ENCODE data around the gene C10orf143. TPM values are rescaled to one million over a fixed set of nuclear protein-coding genes. Genes with fewer than 3 reads are reported as not detected.
"Not testable (repeated sequence)": the region's sequence is repeated elsewhere in the genome, so short reads cannot be mapped to it uniquely, and the experiment has no call there.

The C10orf143 gene
- total RNA-seq, 1 donor from 2014 or later = 0.11 TPM

DNA sequence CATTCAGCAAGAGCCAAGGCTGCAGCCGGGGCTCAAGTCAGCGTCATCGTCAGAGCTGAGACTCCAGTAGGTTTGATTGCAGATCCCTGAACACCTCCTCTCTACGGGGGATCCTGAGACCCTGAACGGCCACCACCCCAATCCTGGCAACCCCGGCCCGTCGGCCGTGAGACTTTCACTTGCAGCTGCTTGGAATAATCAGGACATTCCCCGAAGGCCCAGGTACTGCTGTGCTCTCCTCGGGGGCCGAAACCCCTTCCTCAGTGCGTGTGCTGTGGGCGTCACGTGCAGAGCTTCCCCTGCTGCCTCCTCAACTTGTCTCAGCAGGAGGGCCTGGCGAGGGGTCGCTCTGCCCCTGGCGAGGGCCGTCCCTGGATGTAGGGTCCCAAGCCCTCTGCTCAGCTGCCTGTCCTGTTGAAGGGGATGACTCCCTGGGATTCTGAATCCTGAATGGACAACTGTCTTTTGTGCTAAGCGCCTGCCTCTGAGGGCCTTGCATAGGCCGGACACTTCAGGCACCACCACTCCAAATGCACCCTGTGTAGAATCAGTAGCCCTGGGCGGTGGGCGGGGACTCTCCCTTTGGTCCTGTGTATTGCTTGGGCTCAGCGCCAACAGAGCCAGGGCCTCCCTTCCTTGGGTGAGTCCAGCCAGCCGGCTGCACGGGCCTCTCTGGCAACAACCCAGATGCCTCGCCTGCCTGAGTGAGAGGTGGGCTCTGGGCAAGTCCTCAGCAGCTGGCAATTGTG lies 82.7 kb downstream of the C10orf143 start:
- H3K4me3 ChIP-seq = no peak overlapping the region
- H3K27ac ChIP-seq = no peak overlapping the region
- no peak for DNase-seq (ENCODE audit: low spot score in 2 of 2)
- peaks cover 0 to 3% of the 10 kb centered on the region in 2 donors for H3K9me3 ChIP-seq
- no peaks in the 10 kb centered on the region for H3K27me3 ChIP-seq
- TF ChIP-seq, protein P1, sequence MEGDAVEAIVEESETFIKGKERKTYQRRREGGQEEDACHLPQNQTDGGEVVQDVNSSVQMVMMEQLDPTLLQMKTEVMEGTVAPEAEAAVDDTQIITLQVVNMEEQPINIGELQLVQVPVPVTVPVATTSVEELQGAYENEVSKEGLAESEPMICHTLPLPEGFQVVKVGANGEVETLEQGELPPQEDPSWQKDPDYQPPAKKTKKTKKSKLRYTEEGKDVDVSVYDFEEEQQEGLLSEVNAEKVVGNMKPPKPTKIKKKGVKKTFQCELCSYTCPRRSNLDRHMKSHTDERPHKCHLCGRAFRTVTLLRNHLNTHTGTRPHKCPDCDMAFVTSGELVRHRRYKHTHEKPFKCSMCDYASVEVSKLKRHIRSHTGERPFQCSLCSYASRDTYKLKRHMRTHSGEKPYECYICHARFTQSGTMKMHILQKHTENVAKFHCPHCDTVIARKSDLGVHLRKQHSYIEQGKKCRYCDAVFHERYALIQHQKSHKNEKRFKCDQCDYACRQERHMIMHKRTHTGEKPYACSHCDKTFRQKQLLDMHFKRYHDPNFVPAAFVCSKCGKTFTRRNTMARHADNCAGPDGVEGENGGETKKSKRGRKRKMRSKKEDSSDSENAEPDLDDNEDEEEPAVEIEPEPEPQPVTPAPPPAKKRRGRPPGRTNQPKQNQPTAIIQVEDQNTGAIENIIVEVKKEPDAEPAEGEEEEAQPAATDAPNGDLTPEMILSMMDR (IDR thresholded peaks at IDR 0.05) = no peak
- intact Hi-C loops (cut with DNase I) = no loop called here
- no peaks in the 10 kb centered on the region for H3K4me1 ChIP-seq
- H3K36me3 ChIP-seq = no peaks in the 10 kb centered on the region

DNA sequence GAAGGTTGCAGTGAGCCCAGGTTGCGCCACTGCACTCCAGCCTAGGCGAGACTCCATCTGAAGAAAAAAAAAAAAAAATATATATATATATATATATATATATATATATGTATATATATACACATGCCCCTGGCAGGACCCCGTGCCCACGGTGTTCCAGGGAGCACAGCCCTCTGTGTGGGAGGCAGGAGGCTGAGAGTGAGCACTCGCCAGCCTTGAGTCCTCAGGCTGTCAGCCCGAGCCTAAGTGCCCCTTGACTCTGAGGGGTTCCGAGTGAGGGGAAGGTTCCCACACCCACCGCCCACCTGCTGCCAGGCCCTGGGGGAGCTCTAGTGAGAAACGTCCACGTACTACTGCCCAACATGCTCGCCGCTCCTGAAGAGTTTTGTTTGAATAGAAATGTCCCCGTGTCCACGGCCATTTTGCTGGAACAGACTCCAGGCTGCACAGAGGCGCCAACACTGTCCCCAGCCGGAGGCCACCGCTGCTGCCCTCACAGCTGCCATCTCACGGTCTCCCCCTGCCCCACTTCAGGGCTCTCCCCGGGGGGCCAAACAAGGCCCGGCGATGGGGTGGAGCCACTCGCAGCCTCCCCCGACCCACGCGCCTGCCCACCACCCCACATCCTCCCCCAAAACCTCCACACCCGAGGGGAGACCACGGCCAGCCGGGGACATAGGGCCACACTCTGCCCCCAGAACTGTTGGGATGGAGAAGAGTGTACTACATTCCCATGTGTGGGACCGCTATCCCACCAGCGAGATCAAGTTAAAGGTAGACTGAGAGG lies 83.8 kb downstream of the C10orf143 start:
- TF ChIP-seq, protein P1 (IDR thresholded peaks at IDR 0.05) = no peak

GRCh38 chr10:130025811-130026485 lies 84.7 kb downstream of the C10orf143 start:
- Histone ChIP-seq H3K36me3 (no peaks in the 10 kb centered on the region), H3K4me1 (no peaks in the 10 kb centered on the region)

More for the DNA sequence above, 83.8 kb downstream of the C10orf143 start:
- intact Hi-C loops (cut with DNase I) = no loop called here
- H3K27ac ChIP-seq = no peak overlapping the region
- H3K27me3 ChIP-seq = no peaks in the 10 kb centered on the region
- no peaks in the 10 kb centered on the region for H3K4me1 ChIP-seq
- H3K36me3 ChIP-seq = no peaks in the 10 kb centered on the region
- H3K4me3 ChIP-seq = no peak overlapping the region
- DNase-seq (ENCODE audit: low spot score in 2 of 2) = peak in 1 of 2 donors; percentile 47
- peaks cover 0 to 3% of the 10 kb centered on the region in 2 donors for H3K9me3 ChIP-seq

DNA sequence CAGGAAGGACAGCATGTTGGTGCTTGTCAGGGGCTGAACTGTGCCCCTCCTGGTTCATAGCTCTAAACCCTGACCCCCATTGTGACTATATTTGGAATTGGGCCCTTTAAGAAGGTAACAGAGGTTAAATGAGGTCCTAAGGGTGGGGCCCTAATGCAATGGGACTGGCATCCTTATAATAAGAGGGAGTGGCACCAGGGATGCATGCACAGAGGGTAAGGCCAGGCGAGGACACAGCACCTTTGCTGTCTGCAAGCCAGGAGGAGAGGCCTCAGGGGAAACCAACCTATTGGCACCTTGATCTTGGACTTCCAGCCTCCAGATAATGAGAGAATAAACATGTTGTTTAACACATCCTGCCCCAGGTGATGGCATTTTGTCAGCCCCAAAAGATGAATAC lies 85.3 kb downstream of the C10orf143 start:
- no peaks in the 10 kb centered on the region for H3K4me1 ChIP-seq
- intact Hi-C loops (cut with DNase I) = no loop called here
- H3K27me3 ChIP-seq = no peaks in the 10 kb centered on the region

More at GRCh38 chr10:130025811-130026485, 84.7 kb downstream of the C10orf143 start:
- H3K27me3 ChIP-seq = no peaks in the 10 kb centered on the region
- TF ChIP-seq, protein P1 (IDR thresholded peaks at IDR 0.05) = no peak
- DNase-seq (ENCODE audit: low spot score in 2 of 2) = no peak
- no peak overlapping the region for H3K4me3 ChIP-seq
- intact Hi-C loops (cut with DNase I) = no loop called here
- H3K9me3 ChIP-seq = no peaks in the 10 kb centered on the region
- H3K27ac ChIP-seq = no peak overlapping the region

DNA sequence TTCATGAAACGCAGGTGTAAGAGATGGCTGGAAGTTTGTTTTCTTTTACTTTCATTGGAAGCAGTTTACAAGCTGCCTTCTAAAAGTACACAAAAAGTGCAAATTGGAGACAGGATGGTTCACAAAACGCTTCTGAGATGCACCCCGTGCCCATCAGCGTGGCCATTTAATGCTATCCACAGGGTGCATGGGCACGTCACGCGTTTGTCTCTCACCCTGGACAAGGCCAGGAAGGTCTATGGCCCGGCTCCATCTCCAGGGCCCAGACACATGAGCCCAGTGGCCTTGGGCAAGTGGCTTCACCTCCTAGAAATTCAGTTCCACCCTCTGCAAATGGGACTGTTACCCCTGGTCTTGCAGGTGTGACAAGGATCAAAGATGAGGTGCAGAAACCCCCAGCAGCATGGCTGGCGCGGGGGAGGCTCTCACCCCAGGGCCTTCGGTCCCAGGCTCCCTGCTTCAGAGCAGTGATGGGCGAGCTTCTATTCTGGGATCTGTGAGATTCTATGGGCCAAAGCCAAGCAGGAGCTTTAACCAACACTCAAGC lies 85.8 kb downstream of the C10orf143 start:
- Histone ChIP-seq H3K27me3 (no peaks in the 10 kb centered on the region), H3K36me3 (no peaks in the 10 kb centered on the region), H3K27ac (no peak overlapping the region), H3K4me1 (no peaks in the 10 kb centered on the region), H3K9me3 (no peaks in the 10 kb centered on the region), H3K4me3 (no peak overlapping the region)
- TF ChIP-seq, protein P1 (IDR thresholded peaks at IDR 0.05) = no peak
- no peak for DNase-seq (ENCODE audit: low spot score in 2 of 2)
- intact Hi-C loops (cut with DNase I) = no loop called here

More for the DNA sequence above, 85.3 kb downstream of the C10orf143 start:
- H3K4me3 ChIP-seq = no peak overlapping the region
- TF ChIP-seq, protein P1 (IDR thresholded peaks at IDR 0.05) = no peak
- no peaks in the 10 kb centered on the region for H3K9me3 ChIP-seq
- H3K36me3 ChIP-seq = no peaks in the 10 kb centered on the region
- DNase-seq (ENCODE audit: low spot score in 2 of 2) = no peak
- H3K27ac ChIP-seq = no peak overlapping the region

DNA sequence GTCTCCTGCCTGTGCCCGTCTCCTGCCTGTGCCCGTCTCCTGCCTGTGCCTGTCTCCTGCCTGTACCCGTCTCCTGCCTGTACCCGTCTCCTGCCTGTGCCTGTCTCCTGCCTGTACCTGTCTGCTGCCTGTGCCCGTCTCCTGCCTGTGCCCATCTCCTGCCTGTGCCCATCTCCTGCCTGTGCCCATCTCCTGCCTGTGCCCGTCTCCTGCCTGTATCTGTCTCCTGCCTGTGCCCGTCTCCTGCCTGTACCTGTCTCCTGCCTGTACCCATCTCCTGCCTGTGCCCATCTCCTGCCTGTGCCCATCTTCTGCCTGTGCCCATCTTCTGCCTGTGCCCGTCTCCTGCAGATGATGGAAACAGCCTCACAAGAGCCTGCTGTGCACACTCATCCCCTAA lies 86.3 kb downstream of the C10orf143 start:
- intact Hi-C loops (cut with DNase I); H3K9me3 ChIP-seq; H3K36me3 ChIP-seq; H3K4me1 ChIP-seq; H3K27me3 ChIP-seq; H3K4me3 ChIP-seq; H3K27ac ChIP-seq; DNase-seq (ENCODE audit: low spot score in 2 of 2): not testable (repeated sequence)

Measured in ascending aorta (tissue), 2 donors.